ENCODE measurements around the gene ALS2CL. TPM values are rescaled to one million over a fixed set of nuclear protein-coding genes. Genes with fewer than 3 reads are reported as not detected.
A peak's percentile ranks its signal among the peaks of the same experiment; 100 is the strongest.

Gene ALS2CL
- total and polyA plus RNA-seq, 9 donors, result 3.3 to 13.2 (median 6.2) TPM

DNA sequence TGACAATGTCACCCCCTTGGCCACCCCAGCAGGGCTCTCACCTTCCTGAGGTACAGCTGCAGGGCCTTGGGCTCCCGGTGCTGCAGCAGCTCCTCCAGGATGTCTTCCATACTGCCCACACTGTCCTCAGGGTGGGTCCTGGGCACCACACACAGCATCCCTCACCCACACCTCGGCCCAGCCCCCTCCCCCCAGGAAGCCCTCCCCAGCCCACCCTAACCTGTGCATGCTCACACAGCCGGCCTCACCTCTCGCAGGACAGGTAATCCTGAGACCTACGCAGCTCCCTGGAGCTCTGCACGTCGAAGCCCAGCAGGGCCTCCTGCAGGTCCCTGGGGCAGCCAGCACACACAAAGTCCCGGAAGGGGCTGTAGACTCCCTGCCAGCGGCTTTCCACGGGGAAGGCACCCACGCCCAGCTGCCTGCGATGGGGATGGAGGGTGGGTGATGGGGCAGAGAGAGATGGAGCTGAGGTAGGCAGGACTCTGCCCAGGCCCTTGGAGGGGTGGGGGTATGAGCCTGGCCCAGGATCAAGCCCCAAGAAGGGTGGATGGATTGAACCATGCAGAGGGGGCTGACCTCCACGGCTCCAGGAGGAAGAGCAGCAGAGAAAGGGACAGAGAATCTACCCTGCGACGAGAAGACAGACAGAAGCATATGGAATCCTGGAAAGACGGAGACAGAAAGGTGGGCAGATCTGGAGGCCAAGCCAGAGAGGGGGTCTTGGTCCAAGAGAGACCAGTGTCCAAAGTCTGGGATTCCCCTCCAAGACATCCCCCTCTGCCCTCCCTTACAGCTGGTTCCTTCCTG is 16.7 kb downstream of the ALS2CL start:
- no peak for TF ChIP-seq POLR2A (IDR thresholded peaks at IDR 0.05)
- H3K9me3 ChIP-seq, result no peaks in the 10 kb centered on the region
- H3K36me3 ChIP-seq, result no peaks in the 10 kb centered on the region
- H3K27ac ChIP-seq, result no peak overlapping the region
- DNase-seq, result no peak
- intact Hi-C loops (cut with DNase I), result no loop called here
- no peaks in the 10 kb centered on the region for H3K27me3 ChIP-seq
- no peak overlapping the region for H3K4me3 ChIP-seq
- WGBS, 3 donors, result 75 to 81% (median 75%) methylated on average over 16 of the region's 16 CpGs
- H3K4me1 ChIP-seq (ENCODE audit: insufficient read depth), result no peaks in the 10 kb centered on the region

DNA sequence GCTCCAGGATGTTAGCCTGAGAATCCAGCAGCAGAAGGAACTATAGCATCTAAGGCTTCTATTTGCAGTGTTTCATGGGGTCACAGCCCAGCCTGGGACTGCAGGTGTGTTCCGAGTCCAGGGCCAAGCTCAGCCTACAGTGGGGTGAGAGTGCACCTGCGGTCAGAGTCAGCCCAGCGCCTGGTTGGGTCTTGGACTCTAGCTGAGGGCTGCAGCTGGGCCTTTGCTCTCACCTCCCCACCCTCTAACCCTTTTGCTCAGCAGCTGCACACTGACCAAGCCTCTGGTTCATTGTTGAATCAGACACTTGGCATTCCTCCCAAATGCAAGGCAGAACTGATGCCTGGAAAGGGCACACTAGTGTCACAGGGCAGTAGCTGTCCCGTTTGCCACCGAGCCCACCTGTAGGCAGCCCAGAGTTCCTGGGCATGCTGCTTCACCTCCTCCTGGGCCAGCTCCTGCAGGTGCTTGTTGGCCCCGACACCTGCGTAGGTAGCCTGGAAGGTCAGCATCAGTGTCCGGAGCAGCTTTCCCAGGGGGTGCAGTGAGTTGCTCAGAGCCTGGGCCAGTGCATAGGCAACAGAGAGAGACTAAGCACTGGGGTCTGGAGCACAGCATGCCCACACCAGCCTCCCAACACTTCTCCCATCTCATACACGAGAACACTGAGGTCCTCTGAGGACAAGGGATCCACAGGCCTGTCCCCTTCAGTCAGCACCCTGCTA is 17.5 kb downstream of the ALS2CL start:
- DNase-seq, result no peak
- H3K27ac ChIP-seq, result no peak overlapping the region
- H3K27me3 ChIP-seq, result no peaks in the 10 kb centered on the region
- intact Hi-C loops (cut with DNase I), result no loop called here
- H3K4me3 ChIP-seq, result no peak overlapping the region
- WGBS, 3 donors, result 78 to 84% (median 80%) methylated on average over 9 of the region's 9 CpGs
- no peaks in the 10 kb centered on the region for H3K4me1 ChIP-seq (ENCODE audit: insufficient read depth)
- H3K9me3 ChIP-seq, result no peaks in the 10 kb centered on the region
- H3K36me3 ChIP-seq, result no peaks in the 10 kb centered on the region
- TF ChIP-seq, protein P1, sequence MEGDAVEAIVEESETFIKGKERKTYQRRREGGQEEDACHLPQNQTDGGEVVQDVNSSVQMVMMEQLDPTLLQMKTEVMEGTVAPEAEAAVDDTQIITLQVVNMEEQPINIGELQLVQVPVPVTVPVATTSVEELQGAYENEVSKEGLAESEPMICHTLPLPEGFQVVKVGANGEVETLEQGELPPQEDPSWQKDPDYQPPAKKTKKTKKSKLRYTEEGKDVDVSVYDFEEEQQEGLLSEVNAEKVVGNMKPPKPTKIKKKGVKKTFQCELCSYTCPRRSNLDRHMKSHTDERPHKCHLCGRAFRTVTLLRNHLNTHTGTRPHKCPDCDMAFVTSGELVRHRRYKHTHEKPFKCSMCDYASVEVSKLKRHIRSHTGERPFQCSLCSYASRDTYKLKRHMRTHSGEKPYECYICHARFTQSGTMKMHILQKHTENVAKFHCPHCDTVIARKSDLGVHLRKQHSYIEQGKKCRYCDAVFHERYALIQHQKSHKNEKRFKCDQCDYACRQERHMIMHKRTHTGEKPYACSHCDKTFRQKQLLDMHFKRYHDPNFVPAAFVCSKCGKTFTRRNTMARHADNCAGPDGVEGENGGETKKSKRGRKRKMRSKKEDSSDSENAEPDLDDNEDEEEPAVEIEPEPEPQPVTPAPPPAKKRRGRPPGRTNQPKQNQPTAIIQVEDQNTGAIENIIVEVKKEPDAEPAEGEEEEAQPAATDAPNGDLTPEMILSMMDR (IDR thresholded peaks at IDR 0.05), result no peak
- no peak for TF ChIP-seq EP300 (IDR thresholded peaks at IDR 0.05)
- no peak for TF ChIP-seq POLR2A (IDR thresholded peaks at IDR 0.05)

DNA sequence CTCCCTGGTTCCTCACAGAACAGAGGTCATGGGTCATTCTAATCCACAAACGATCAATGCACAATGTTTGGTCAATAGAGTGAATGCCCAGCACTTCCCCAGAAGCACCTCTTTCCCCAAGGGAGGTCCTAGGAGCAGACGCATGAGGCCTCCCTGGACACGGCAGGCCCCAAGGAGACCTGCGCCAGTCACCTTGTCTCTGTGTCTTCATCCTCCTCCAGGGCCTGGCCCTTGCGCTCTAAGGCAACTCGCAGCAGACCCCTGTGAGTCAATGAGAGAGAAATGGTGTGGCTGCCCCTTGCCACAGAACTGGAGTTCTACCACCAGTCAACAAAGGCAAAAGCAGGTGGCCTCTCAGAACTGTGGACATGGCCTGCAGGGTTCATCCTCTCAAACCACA is 18.1 kb downstream of the ALS2CL start:
- Histone ChIP-seq H3K36me3 (no peaks in the 10 kb centered on the region), H3K9me3 (no peaks in the 10 kb centered on the region), H3K4me3 (no peak overlapping the region), H3K27ac (no peak overlapping the region), H3K4me1 (ENCODE audit: insufficient read depth) (no peaks in the 10 kb centered on the region), H3K27me3 (no peaks in the 10 kb centered on the region)
- intact Hi-C loops (cut with DNase I), result no loop called here
- peak in 1 of 5 donors; percentile 9 for DNase-seq
- no peak for TF ChIP-seq POLR2A (IDR thresholded peaks at IDR 0.05)
- no peak for TF ChIP-seq EP300 (IDR thresholded peaks at IDR 0.05)
- TF ChIP-seq, protein P1 (IDR thresholded peaks at IDR 0.05), result no peak
- WGBS, 3 donors, result 86 to 96% (median 90%) methylated on average over 6 of the region's 6 CpGs

DNA sequence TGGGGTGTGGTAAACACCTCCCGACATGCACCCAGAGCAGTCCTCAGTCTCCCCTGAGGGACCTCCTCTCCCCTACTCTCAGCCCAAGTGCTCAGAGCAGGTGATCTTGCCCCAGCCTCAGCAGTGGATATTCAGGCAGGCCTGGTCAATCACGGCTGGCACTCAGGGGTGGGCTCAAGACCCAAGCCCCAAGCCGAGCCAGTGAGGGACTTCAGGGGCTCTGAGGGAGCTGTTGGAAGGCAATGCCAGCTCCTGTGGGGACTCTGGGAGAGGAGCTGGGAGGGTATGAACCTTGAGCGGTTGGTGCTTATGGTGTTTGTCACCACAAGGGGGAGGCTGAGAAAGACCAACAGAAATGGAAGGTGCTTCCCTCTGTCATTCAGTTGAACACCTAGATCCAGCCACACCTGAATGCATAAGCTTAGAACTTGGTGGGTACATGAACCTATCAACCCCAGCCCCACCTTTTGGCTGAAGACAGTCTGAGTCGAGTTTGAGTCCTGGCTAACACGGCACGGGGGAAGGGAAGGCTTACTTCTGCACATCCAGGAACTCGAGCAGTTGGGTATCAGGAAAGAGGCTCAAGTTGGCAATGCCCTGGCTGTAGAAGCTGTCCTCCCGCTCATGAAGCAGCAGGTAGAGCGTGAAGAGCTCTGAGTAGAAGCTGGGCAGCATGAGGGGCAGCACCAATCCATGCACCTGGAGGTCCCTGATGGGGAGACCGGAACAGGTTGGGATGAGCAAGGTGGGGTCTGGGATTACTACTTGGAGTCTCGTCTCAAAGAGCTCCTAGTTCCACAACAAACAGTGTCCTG is 19.2 kb downstream of the ALS2CL start:
- TF ChIP-seq POLR2A (IDR thresholded peaks at IDR 0.05), result no peak
- TF ChIP-seq EP300 (IDR thresholded peaks at IDR 0.05), result no peak
- TF ChIP-seq, protein P1 (IDR thresholded peaks at IDR 0.05), result no peak
- WGBS, 3 donors, result 94 to 95% (median 95%) methylated on average over 12 of the region's 12 CpGs
- Histone ChIP-seq H3K4me1 (ENCODE audit: insufficient read depth) (no peaks in the 10 kb centered on the region), H3K27me3 (no peaks in the 10 kb centered on the region), H3K4me3 (no peak overlapping the region), H3K27ac (no peak overlapping the region), H3K36me3 (no peaks in the 10 kb centered on the region), H3K9me3 (no peaks in the 10 kb centered on the region)
- DNase-seq, result peak in 4 of 5 donors; percentile 5 to 16 (median 10)
- intact Hi-C loops (cut with DNase I), result no loop called here

Data from ovary (tissue), 9 donors.